Measurements from ENCODE around the gene GATA1.

GRCh38 chrX:48784726-48785125, 1.7 kb upstream of the GATA1 start:
- TF ChIP-seq, protein P1, sequence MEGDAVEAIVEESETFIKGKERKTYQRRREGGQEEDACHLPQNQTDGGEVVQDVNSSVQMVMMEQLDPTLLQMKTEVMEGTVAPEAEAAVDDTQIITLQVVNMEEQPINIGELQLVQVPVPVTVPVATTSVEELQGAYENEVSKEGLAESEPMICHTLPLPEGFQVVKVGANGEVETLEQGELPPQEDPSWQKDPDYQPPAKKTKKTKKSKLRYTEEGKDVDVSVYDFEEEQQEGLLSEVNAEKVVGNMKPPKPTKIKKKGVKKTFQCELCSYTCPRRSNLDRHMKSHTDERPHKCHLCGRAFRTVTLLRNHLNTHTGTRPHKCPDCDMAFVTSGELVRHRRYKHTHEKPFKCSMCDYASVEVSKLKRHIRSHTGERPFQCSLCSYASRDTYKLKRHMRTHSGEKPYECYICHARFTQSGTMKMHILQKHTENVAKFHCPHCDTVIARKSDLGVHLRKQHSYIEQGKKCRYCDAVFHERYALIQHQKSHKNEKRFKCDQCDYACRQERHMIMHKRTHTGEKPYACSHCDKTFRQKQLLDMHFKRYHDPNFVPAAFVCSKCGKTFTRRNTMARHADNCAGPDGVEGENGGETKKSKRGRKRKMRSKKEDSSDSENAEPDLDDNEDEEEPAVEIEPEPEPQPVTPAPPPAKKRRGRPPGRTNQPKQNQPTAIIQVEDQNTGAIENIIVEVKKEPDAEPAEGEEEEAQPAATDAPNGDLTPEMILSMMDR (IDR thresholded peaks at IDR 0.05) = no peak
- no peak for TF ChIP-seq POLR2A (IDR thresholded peaks at IDR 0.05)

All from uterus (tissue), 2 donors.